Gastroesophageal sphincter (tissue), 3 donors: ENCODE data around the gene MED9.

Source experiments
- POLR2A ChIP-seq, 2 donors: fragments of 450-650 bp; IDR thresholded peaks; one replicate each; pipeline ENCODE4 v1.6.1; 2017; ENCODE audit warnings: antibody characterized with exemption in 2 of 2, mild to moderate bottlenecking in 2 of 2, moderate library complexity in 1 of 2
- TF ChIP-seq, protein P1 (sequence below), 4 experiments: fragments of 200-600 bp in 2 of 4; fragments of 450-650 bp in 2 of 4; sonication (generic) in 1 of 4; IDR thresholded peaks; one replicate each; pipeline ENCODE4 v1.5.1; 2017 to 2019; ENCODE audit warnings: antibody characterized with exemption in 4 of 4, mild to moderate bottlenecking in 2 of 4, moderate library complexity in 2 of 4

DNA sequence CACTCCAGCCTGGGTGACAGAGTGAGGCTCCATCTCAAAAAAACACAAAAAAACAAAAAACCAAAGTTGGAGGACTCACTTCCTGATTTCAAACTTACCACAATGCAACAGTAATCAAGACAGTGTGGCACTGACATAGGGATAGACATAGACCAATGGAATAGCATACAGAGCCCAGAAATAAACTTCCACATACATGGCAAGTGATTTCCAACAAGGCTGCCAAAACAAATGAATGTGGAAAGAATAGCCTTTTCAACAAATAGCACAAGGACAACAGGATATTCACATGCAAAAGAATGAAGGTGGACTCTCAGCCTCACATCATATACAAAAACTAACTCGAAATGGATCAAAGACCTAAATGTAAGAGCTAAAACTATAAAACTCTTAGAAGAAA lies 56.2 kb downstream of the MED9 start:
- TF ChIP-seq, protein P1, sequence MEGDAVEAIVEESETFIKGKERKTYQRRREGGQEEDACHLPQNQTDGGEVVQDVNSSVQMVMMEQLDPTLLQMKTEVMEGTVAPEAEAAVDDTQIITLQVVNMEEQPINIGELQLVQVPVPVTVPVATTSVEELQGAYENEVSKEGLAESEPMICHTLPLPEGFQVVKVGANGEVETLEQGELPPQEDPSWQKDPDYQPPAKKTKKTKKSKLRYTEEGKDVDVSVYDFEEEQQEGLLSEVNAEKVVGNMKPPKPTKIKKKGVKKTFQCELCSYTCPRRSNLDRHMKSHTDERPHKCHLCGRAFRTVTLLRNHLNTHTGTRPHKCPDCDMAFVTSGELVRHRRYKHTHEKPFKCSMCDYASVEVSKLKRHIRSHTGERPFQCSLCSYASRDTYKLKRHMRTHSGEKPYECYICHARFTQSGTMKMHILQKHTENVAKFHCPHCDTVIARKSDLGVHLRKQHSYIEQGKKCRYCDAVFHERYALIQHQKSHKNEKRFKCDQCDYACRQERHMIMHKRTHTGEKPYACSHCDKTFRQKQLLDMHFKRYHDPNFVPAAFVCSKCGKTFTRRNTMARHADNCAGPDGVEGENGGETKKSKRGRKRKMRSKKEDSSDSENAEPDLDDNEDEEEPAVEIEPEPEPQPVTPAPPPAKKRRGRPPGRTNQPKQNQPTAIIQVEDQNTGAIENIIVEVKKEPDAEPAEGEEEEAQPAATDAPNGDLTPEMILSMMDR (IDR thresholded peaks at IDR 0.05), result no peak
- no peak for TF ChIP-seq POLR2A (IDR thresholded peaks at IDR 0.05)
